HCEC 1CT (cell line): ENCODE measurements around the gene HEPHL1.
"Not testable (repeated sequence)": the region's sequence is repeated elsewhere in the genome, so short reads cannot be mapped to it uniquely, and the experiment has no call there.

Experiments used
- DNase-seq: peaks from one replicate; pipeline ENCODE4 v3.0.0-alpha.2; 2017

HEPHL1 gene

DNA sequence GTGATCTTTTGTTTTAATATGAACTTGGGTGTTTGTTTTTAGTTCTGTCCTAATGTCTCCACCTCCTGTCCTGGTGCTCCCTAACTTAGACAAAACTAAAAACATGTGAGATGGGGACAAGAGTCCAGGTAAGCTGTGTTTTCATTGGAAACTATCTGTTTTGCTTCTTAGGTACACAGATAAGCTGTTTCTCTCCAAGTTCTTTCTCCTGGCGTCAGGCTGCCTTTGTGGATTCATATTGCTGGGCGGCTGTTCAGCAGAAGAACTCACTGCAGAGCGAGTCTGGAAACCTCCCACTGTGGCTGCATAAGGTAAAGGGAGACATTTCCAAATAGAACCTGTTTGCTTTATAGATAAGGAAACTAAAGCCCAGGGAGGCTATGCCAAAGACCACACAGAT lies 132.2 kb downstream of the HEPHL1 start:
- no peak for DNase-seq

DNA sequence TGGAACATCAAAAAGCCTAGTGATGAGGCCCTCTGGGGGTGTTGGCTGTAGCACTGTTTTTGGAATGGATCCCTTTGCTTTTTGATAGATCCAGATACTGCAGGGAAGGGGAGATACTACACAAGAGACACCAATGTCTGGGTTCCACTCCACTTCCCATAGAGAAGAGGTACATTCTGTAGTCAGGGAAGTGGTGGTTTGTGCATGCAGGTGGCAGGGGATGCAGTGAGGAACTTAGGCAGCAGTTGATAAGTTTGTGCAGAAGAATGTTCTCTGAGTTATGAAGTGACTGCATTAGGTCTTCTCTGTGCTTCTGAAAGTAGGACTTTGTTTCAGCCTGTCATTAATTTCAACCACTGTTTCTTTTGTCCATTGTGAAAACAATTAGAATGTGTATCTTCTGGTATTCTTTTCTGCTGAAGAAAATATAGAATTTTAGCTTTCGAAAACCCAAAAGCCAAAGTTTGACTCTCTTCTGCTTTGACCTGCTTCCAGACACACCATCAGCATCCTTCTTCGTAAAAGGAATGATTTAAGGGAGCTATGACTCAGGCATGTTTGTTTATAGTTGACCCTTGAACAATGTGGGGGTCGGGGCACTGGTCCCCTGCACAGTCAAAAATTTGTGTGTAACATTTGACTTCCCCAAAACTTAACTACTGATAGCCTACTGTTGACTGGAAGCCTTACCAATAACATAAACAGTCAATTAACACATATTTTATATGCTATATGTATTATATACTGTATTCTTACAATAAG lies 133.1 kb downstream of the HEPHL1 start:
- DNase-seq: peak; percentile 33

DNA sequence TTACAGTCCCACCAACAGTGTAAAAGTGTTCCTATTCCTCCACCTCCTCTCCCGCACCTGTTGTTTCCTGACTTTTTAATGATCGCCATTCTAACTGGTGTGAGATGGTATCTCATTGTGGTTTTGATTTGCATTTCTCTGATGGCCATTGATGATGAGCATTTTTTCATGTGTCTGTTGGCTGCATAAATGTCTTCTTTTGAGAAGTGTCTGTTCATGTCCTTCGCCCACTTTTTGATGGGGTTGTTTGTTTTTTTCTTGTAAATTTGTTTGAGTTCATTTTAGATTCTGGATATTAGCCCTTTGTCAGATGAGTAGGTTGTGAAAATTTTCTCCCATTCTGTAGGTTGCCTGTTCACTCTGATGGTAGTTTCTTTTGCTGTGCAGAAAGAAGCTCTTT lies 136.2 kb downstream of the HEPHL1 start:
- DNase-seq: not testable (repeated sequence)
